ENCODE measurements around the gene ARHGEF3.
"Not testable (repeated sequence)": the region's sequence is repeated elsewhere in the genome, so short reads cannot be mapped to it uniquely, and the experiment has no call there.

ARHGEF3 gene

GRCh38 chr3:56762718-56763117 lies 39.0 kb downstream of the ARHGEF3 start:
- Histone ChIP-seq H3K9ac (ENCODE audit: low read length) (no peak overlapping the region), H3K4me3 (ENCODE audit: low read length) (no peak overlapping the region), H3K36me3 (ENCODE audit: control insufficient read depth, insufficient read depth, low read length, severe bottlenecking) (no peaks in the 10 kb centered on the region), H3K27me3 (replicated peaks; ENCODE audit: control insufficient read depth, insufficient read depth, low read length) (no peaks in the 10 kb centered on the region), H3K4me1 (ENCODE audit: control insufficient read depth, insufficient read depth, low read length) (peaks cover 18% of the 10 kb centered on the region), H3K9me3 (ENCODE audit: control insufficient read depth, low read length) (no peaks in the 10 kb centered on the region)
- no peak for DNase-seq (ENCODE audit: low read depth)

- H3K4me3 ChIP-seq (ENCODE audit: low read length) = no peak overlapping the region
- peak; percentile 70 for DNase-seq (ENCODE audit: low read depth)
- no peak overlapping the region for H3K9ac ChIP-seq (ENCODE audit: low read length)
- peaks cover 18% of the 10 kb centered on the region for H3K4me1 ChIP-seq (ENCODE audit: control insufficient read depth, insufficient read depth, low read length)
- H3K9me3 ChIP-seq (ENCODE audit: control insufficient read depth, low read length) = no peaks in the 10 kb centered on the region
- H3K36me3 ChIP-seq (ENCODE audit: control insufficient read depth, insufficient read depth, low read length, severe bottlenecking) = no peaks in the 10 kb centered on the region
- H3K27me3 ChIP-seq (replicated peaks; ENCODE audit: control insufficient read depth, insufficient read depth, low read length) = no peaks in the 10 kb centered on the region
Observed at GRCh38 chr3:56761887-56762651, 39.7 kb downstream of the ARHGEF3 start.

GRCh38 chr3:56761023-56761422 lies 40.7 kb downstream of the ARHGEF3 start:
- Histone ChIP-seq H3K4me1 (ENCODE audit: control insufficient read depth, insufficient read depth, low read length) (peaks cover 22% of the 10 kb centered on the region), H3K27me3 (replicated peaks; ENCODE audit: control insufficient read depth, insufficient read depth, low read length) (no peaks in the 10 kb centered on the region), H3K9ac (ENCODE audit: low read length) (no peak overlapping the region), H3K36me3 (ENCODE audit: control insufficient read depth, insufficient read depth, low read length, severe bottlenecking) (no peaks in the 10 kb centered on the region), H3K4me3 (ENCODE audit: low read length) (no peak overlapping the region), H3K9me3 (ENCODE audit: control insufficient read depth, low read length) (no peaks in the 10 kb centered on the region)
- DNase-seq (ENCODE audit: low read depth) = no peak

- Histone ChIP-seq H3K27me3 (replicated peaks; ENCODE audit: control insufficient read depth, insufficient read depth, low read length) (no peaks in the 10 kb centered on the region), H3K4me1 (ENCODE audit: control insufficient read depth, insufficient read depth, low read length) (peaks cover 29% of the 10 kb centered on the region), H3K36me3 (ENCODE audit: control insufficient read depth, insufficient read depth, low read length, severe bottlenecking) (no peaks in the 10 kb centered on the region), H3K9me3 (ENCODE audit: control insufficient read depth, low read length) (no peaks in the 10 kb centered on the region), H3K4me3 (ENCODE audit: low read length) (no peak overlapping the region), H3K9ac (ENCODE audit: low read length) (no peak overlapping the region)
- no peak for DNase-seq (ENCODE audit: low read depth)
Observed at GRCh38 chr3:56759532-56759931, 42.2 kb downstream of the ARHGEF3 start.

GRCh38 chr3:56758539-56758981 lies 43.2 kb downstream of the ARHGEF3 start:
- H3K9ac ChIP-seq (ENCODE audit: low read length) = peak overlapping the region; percentile 20
- H3K9me3 ChIP-seq (ENCODE audit: control insufficient read depth, low read length) = no peaks in the 10 kb centered on the region
- H3K27me3 ChIP-seq (replicated peaks; ENCODE audit: control insufficient read depth, insufficient read depth, low read length) = no peaks in the 10 kb centered on the region
- peaks cover 30% of the 10 kb centered on the region for H3K4me1 ChIP-seq (ENCODE audit: control insufficient read depth, insufficient read depth, low read length)
- no peaks in the 10 kb centered on the region for H3K36me3 ChIP-seq (ENCODE audit: control insufficient read depth, insufficient read depth, low read length, severe bottlenecking)
- peak overlapping the region; percentile 65 for H3K4me3 ChIP-seq (ENCODE audit: low read length)
- DNase-seq (ENCODE audit: low read depth) = peak; percentile 88

- H3K4me3 ChIP-seq (ENCODE audit: low read length); DNase-seq (ENCODE audit: low read depth); H3K9ac ChIP-seq (ENCODE audit: low read length); H3K27me3 ChIP-seq (replicated peaks; ENCODE audit: control insufficient read depth, insufficient read depth, low read length); H3K36me3 ChIP-seq (ENCODE audit: control insufficient read depth, insufficient read depth, low read length, severe bottlenecking); H3K9me3 ChIP-seq (ENCODE audit: control insufficient read depth, low read length): not testable (repeated sequence)
- peaks cover 35% of the 10 kb centered on the region for H3K4me1 ChIP-seq (ENCODE audit: control insufficient read depth, insufficient read depth, low read length)
Observed at GRCh38 chr3:56758042-56758441, 43.7 kb downstream of the ARHGEF3 start.

GRCh38 chr3:56754741-56755417 lies 46.9 kb downstream of the ARHGEF3 start:
- Histone ChIP-seq H3K4me3 (ENCODE audit: low read length) (no peak overlapping the region), H3K27me3 (replicated peaks; ENCODE audit: control insufficient read depth, insufficient read depth, low read length) (no peaks in the 10 kb centered on the region), H3K4me1 (ENCODE audit: control insufficient read depth, insufficient read depth, low read length) (peaks cover 26% of the 10 kb centered on the region), H3K9me3 (ENCODE audit: control insufficient read depth, low read length) (peaks cover 5% of the 10 kb centered on the region), H3K9ac (ENCODE audit: low read length) (no peak overlapping the region), H3K36me3 (ENCODE audit: control insufficient read depth, insufficient read depth, low read length, severe bottlenecking) (peaks cover 5% of the 10 kb centered on the region)
- DNase-seq (ENCODE audit: low read depth) = no peak

- H3K36me3 ChIP-seq (ENCODE audit: control insufficient read depth, insufficient read depth, low read length, severe bottlenecking) = peaks cover 6% of the 10 kb centered on the region
- peak; percentile 38 for DNase-seq (ENCODE audit: low read depth)
Observed at GRCh38 chr3:56753206-56753820, 48.4 kb downstream of the ARHGEF3 start.

DNA sequence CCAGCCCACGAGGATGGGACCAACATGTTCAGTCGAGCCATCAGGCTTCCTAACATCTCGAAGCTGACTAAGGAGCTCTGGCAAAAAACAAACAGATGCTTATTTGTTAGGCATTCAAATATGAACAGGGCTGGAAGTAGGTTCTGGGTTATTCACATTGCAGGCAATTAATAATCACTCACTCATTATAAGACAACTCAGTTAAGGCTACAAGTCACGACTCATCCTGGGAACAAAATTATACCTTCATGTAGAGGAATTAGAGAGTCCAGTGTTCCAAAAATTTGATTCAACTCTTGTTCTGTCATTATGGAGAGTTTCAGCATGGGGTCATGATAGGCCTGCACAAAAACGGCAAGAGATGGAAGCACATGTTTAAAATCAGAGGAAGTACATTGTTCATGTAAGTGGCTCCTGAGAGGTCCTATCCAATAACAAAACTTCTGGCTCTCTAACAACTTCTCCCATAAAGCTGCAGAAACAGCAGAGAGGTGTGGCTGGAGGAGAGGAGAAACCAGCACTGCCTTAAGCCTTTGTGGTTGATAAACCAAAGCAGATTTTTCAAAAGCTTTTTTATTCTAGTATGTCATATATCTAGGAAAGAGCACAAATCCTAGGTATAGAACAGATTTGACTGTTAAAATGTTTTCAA lies 50.6 kb downstream of the ARHGEF3 start:
- H3K36me3 ChIP-seq (ENCODE audit: control insufficient read depth, insufficient read depth, low read length, severe bottlenecking) = peaks cover 9% of the 10 kb centered on the region
- no peak overlapping the region for H3K4me3 ChIP-seq (ENCODE audit: low read length)

More at GRCh38 chr3:56753206-56753820, 48.4 kb downstream of the ARHGEF3 start:
- Histone ChIP-seq H3K4me3 (ENCODE audit: low read length) (no peak overlapping the region), H3K4me1 (ENCODE audit: control insufficient read depth, insufficient read depth, low read length) (peaks cover 25% of the 10 kb centered on the region), H3K27me3 (replicated peaks; ENCODE audit: control insufficient read depth, insufficient read depth, low read length) (no peaks in the 10 kb centered on the region), H3K9me3 (ENCODE audit: control insufficient read depth, low read length) (peaks cover 15% of the 10 kb centered on the region), H3K9ac (ENCODE audit: low read length) (no peak overlapping the region)

GRCh38 chr3:56748663-56749231 lies 53.0 kb downstream of the ARHGEF3 start:
- Histone ChIP-seq H3K27me3 (replicated peaks; ENCODE audit: control insufficient read depth, insufficient read depth, low read length) (no peaks in the 10 kb centered on the region), H3K4me3 (ENCODE audit: low read length) (no peak overlapping the region), H3K9me3 (ENCODE audit: control insufficient read depth, low read length) (peaks cover 15% of the 10 kb centered on the region), H3K36me3 (ENCODE audit: control insufficient read depth, insufficient read depth, low read length, severe bottlenecking) (peaks cover 17% of the 10 kb centered on the region), H3K4me1 (ENCODE audit: control insufficient read depth, insufficient read depth, low read length) (peaks cover 15% of the 10 kb centered on the region), H3K9ac (ENCODE audit: low read length) (no peak overlapping the region)
- DNase-seq (ENCODE audit: low read depth) = no peak

More for the DNA sequence above, 50.6 kb downstream of the ARHGEF3 start:
- Histone ChIP-seq H3K4me1 (ENCODE audit: control insufficient read depth, insufficient read depth, low read length) (peaks cover 23% of the 10 kb centered on the region), H3K9ac (ENCODE audit: low read length) (no peak overlapping the region), H3K27me3 (replicated peaks; ENCODE audit: control insufficient read depth, insufficient read depth, low read length) (no peaks in the 10 kb centered on the region), H3K9me3 (ENCODE audit: control insufficient read depth, low read length) (peaks cover 15% of the 10 kb centered on the region)
- DNase-seq (ENCODE audit: low read depth) = no peak

Measured in adipocyte (in vitro differentiated cells).